HG02981 (cell line): ENCODE data around the gene GIPR.
A peak's percentile ranks its signal among the peaks of the same experiment; 100 is the strongest.

ENCODE experiments used
- ATAC-seq: cut with Tn5 transposase; IDR thresholded peaks from one replicate; pipeline ENCODE4 v1.9.1; 2021; ENCODE audit warnings: mild to moderate bottlenecking, moderate library complexity; ENCODE audit not compliant: unreplicated experiment

Gene GIPR

GRCh38 chr19:45730368-45731288 is 62.6 kb downstream of the GIPR start, which contains the start of gene FBXO46:
FBXO46 (minus strand) TSS chr19:45730896; CDS start chr19:45713495, 17,401 bp downstream.
- ATAC-seq, result peak; percentile 92
